GM18870 (cell line): ENCODE results near the gene DNTT.

Experiments used
- ATAC-seq: cut with Tn5 transposase; IDR thresholded peaks from one replicate; pipeline ENCODE4 v1.9.1; 2021; ENCODE audit warnings: moderate library complexity; ENCODE audit not compliant: unreplicated experiment

Gene DNTT

GRCh38 chr10:96341219-96342182 lies 37.3 kb downstream of the DNTT start:
- ATAC-seq = no peak

GRCh38 chr10:96342402-96342801 lies 38.2 kb downstream of the DNTT start:
- ATAC-seq = no peak

DNA sequence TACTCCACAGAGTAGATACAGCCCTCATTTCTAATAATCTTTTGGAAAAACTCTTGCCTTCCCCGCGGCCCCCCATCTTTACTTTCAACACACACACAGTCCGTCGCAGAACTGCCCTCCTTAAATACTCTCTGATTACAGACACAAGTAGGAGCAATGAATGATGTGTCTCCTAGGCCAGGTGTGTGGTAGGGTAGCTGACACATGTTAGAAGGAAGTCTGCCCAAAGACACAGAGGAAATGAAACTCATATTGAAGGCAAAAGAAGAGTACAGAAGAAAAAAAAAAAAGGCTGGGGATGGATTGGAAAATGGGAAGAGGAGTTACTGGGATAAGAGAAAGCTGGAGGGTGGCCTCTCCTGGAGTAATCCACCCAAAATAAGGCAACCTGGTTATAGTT lies 39.9 kb downstream of the DNTT start:
- ATAC-seq = no peak

DNA sequence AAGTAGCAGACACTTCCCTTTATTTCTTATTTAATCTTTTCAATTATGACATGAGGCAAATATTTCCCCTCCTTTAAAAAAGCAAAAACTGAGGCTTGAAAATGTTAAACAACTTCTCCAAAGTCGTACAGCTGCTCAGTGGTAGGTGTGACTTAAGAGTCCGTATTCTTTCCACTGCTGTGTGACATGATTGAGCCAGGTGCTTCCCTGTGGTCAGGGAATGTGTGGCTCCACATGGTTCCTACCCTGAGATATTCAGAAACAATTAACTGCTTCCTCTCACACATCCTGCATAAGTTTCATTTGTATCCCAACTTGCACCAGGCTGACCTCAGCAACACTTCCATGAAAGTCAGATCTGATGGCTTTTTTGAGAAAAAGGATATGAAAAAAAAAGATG lies 41.0 kb downstream of the DNTT start:
- no peak for ATAC-seq

GRCh38 chr10:96346295-96346694 lies 42.1 kb downstream of the DNTT start:
- ATAC-seq = no peak

DNA sequence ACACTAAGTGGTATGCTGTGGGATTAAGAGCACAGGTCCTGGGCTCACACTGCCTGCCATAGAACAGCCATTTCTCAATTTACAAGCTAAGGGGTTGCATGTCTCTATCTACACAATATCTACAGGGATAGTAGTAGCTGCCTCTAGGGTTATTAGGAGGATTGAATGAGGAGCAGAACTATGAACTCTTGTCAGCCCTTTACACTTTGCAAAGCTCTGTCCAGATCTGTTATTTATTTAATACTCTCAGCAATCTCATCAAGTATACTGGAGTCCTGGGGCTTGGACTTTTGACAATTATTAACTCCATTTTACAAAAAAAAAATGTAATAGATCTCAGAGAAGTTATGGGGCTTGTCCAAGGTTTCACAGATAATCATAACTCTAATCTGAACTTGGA lies 47.8 kb downstream of the DNTT start:
- ATAC-seq = no peak

DNA sequence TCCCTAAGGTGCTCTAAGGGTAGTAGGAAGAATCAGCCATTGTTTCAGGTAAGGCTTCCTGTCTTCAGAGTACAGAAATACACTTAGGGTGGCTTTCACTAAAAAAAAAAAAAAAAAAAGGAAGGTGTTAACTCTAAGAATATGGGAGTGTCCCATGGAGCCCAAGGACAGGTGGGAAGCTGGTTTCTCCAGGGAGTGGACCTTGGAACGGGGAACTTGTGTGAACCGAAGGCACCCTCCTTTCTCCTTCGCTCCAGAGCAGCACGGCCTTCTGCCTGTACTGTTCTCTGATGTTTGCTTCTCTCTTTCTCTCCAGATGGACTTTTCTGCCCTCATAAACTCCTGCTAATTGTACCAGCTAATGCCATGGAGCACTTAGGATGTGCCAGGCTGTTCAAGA lies 48.3 kb downstream of the DNTT start:
- no peak for ATAC-seq

DNA sequence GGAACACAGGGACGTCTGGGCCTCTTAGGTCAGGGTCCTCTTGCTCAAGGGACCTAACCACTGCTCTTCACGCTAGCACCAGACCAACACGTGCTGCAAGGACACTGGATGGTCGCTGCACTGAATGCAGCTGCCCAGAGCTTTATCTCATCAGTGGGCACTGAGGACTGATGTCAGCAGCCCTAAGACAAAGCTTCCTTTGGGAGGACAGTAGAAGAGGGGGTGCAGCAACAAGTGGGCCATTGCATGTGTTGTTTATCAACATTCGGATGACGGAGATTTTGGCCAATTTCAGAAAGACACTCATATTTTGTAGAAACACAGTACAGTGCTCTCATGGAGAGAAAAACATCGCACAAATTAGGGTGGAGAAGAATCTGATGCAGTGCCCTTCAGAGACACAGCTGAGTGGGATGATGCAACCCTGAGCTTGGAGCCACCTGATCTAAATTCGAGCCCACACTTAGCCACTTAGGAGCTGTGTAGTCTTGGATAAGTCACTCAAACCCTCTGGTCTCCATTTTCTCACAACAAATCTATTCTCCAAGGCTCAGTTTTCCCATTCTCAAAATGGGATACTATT lies 52.9 kb downstream of the DNTT start:
- ATAC-seq = no peak

GRCh38 chr10:96358851-96359540 lies 54.8 kb downstream of the DNTT start, which contains the start of gene OPALIN:
Gene OPALIN (minus strand): TSS chr10:96359002. CDS start chr10:96358896, 106 bp downstream.
- no peak for ATAC-seq

DNA sequence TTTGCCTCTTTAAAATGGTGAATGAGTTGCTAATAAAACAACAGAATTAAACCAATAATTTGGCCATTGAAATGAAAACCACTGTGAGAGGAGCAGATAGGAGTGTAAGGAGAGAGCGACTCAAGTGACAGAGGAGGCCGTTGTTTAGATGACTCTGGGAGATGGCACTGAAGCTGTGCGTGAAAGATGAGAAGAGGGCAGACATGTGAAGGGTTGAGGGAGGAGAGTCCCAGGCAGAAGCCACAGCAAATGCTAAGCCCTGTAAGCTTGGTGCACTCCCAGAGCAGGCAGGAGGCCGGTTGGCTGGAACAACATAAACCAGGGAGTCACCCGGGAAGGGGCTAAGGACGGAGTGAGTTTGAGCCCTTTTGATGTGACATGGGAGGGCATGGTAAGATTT lies 55.4 kb downstream of the DNTT start:
- ATAC-seq = no peak

DNA sequence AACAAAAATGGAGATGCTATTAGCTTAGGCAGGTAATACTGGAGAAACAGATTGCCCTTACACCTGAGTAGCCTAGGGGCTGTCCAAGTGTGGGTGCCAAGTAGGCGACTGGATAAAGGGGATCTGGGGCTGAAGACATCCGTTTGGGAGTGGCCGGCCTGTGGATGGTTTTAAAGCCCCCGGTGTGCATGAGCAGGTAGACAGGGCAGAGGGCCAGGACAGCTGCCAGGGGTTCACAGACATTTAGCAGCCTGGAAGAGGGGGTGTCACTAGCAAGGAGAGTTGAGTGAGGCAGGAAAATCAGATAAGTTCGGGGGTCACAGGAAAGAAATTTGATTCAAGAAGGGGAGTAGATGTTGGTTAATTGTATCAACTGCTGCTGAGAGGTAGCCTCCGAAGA lies 56.1 kb downstream of the DNTT start:
- ATAC-seq = no peak

DNA sequence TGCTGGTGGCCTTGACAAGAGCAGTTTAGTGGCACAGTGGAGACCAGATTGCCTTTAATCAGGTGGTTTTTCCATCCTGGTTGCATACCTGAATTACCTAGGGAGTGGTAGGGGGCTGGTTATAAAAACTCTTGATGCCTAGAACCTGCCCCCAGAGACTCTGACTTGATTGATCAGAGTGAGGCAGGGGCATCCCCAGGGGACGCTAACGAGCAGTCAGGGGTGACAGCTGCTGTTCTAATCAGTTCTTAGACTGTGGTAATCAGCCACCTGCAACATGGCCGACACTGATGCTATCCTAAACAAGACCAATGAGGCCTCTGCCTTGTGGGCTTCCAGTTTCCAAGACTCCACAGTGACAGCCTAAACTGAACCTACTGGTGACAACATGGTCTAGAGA lies 56.5 kb downstream of the DNTT start:
- no peak for ATAC-seq

DNA sequence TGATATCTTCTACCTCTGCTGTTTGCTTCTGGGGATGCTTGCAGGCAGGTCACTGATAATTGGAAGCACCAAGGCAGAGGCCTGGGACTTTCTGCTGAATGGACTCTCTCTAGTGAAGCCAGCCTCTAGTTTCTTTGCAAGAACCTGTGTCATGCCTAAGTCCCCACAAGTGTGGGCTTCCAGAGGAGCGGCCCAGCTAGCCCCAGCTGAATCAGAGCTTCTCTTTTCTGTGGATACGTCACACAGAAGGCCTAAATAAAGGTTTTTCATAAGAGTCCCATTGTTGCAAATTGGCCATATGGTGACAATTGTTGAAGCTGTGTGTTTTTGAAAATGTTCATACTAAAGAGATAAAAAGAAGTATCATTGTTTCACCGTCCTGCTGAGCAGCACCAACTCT lies 61.3 kb downstream of the DNTT start:
- no peak for ATAC-seq

- ATAC-seq = no peak
These were observed 62.3 kb downstream of the DNTT start for GRCh38 chr10:96366508-96366907.

- ATAC-seq = no peak
These were observed 63.2 kb downstream of the DNTT start for GRCh38 chr10:96367470-96367869.

DNA sequence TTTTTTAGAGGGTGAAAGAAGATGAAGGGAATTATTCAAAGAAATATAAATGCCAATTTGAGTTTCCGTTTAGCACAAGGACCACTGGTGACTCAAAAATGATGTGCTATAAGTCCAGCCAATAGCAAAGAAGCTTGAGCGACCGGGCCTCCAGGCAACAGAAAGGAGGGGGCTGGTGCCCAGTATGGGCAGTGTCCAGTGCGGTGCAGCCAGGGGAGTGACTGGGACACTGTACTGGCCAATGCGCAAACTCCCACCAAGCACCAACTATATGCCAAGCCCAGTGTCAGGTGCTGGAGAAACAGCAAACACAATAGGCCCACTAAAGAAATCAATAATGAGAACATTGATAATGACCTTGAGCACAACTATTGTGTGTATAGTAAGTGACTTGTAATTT lies 64.7 kb downstream of the DNTT start:
- no peak for ATAC-seq

GRCh38 chr10:96369890-96370583 lies 65.8 kb downstream of the DNTT start:
- no peak for ATAC-seq

DNA sequence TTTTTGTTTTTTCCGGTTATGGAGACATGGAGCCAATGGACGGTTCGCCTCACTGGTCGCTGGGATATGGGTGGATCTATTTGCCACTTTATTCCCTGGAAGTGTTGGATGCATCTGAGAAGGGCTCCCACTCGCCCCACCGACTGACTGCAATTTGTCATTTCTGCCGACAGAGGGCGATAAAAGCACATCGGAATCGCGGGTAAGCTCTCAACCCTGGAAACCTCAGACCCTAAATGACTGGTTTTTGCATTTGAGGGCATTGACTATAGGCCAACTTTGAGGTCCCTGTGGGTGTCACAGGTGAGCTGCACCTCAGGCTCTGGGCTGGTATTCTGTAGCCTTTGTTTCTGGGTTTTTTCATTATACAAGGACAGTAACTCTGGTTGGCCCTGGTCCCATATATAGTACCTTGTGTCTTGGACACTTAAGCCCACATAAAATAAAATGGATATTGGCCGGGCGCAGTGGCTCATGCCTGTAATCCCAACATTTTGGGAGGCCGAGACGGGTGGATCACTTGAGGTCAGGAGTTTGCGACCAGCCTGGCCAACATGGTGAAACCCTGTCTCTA lies 66.4 kb downstream of the DNTT start:
- ATAC-seq = no peak

DNA sequence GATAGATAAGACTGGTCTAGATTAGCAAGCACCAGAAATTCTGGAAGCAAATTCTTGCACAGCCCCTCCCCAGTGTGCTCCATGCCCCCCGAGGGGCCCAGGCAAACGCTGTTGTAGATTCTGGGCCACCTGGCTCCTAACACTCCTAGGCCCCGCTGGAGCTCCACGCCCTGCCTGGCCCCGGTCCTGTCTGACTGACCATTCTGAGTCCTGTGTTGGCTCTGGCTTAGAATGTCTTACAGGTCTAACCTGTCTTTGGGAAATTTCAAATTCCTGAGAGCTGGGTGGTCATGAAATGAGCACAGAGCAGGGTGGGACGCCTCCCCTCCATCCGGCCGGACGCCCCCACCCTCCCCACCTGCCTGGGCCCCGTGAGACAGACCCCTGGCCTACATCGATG lies 67.1 kb downstream of the DNTT start:
- ATAC-seq = no peak

GRCh38 chr10:96374004-96374403 lies 69.8 kb downstream of the DNTT start:
- ATAC-seq = no peak

DNA sequence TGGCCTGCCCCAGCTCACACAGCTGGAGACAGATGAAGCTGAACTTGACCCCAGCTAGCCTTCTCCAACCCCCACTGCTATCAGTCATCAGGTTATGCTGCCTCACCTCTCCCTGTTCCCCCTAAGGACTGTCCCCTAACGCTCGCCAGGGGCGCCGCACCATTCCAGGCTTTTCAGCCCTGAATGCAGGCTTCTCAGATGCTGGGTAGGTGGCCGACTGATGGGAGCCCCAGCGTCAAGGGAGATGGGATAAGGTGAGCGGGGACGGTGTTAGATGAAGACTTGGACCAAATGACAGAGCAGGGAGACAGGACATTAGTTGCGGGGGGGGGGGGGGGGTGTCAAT lies 70.4 kb downstream of the DNTT start:
- ATAC-seq = no peak
